ENCODE results near the gene IFRD1.
"Not testable (repeated sequence)": the region's sequence is repeated elsewhere in the genome, so short reads cannot be mapped to it uniquely, and the experiment has no call there.

IFRD1 gene

GRCh38 chr7:112444505-112444904, 5.8 kb upstream of the IFRD1 start:
- DNase-seq, result no peak

GRCh38 chr7:112446431-112446830, 3.8 kb upstream of the IFRD1 start:
- DNase-seq, result no peak

GRCh38 chr7:112447406-112447805, 2.9 kb upstream of the IFRD1 start:
- DNase-seq, result no peak

GRCh38 chr7:112448381-112448780, 1.9 kb upstream of the IFRD1 start:
- DNase-seq, result no peak

- no peak for DNase-seq
Observed at GRCh38 chr7:112448891-112449290, 1.4 kb upstream of the IFRD1 start.

- no peak for DNase-seq
Observed at GRCh38 chr7:112449353-112449752, 907 bp upstream of the IFRD1 start.

- peak; percentile 85 to 94 for DNase-seq
Observed at GRCh38 chr7:112450807-112451761, 824 bp downstream of the IFRD1 start.

- DNase-seq, result peak in 1 of 2 experiments; percentile 27
Observed at GRCh38 chr7:112452102-112452888, 2.0 kb downstream of the IFRD1 start.

GRCh38 chr7:112453505-112454171, 3.4 kb downstream of the IFRD1 start:
- peak in 1 of 2 experiments; percentile 55 for DNase-seq

GRCh38 chr7:112454191-112454590, 3.9 kb downstream of the IFRD1 start:
- not testable (repeated sequence) for DNase-seq

- no peak for DNase-seq
Observed at GRCh38 chr7:112459645-112460044, 9.4 kb downstream of the IFRD1 start.

- DNase-seq, result peak; percentile 20 to 65
Observed at GRCh38 chr7:112462236-112462635, 12.0 kb downstream of the IFRD1 start.

GRCh38 chr7:112467867-112468266, 17.6 kb downstream of the IFRD1 start:
- DNase-seq, result no peak

GRCh38 chr7:112470194-112470593, 19.9 kb downstream of the IFRD1 start:
- no peak for DNase-seq

- no peak for DNase-seq
Observed at GRCh38 chr7:112476390-112477052, 26.3 kb downstream of the IFRD1 start.

GRCh38 chr7:112481121-112481736, 31.0 kb downstream of the IFRD1 start:
- no peak for DNase-seq

- DNase-seq, result no peak
Observed at GRCh38 chr7:112481833-112482670, 31.8 kb downstream of the IFRD1 start.

- DNase-seq, result no peak
Observed at GRCh38 chr7:112484671-112485167, 34.5 kb downstream of the IFRD1 start.

GRCh38 chr7:112485766-112486165, 35.5 kb downstream of the IFRD1 start:
- no peak for DNase-seq

- DNase-seq, result no peak
Observed at GRCh38 chr7:112487457-112488263, 37.4 kb downstream of the IFRD1 start.
